DMS114 treated with DMSO at 0.1 percent for 48 hours (cell line): ENCODE measurements around the gene SLC16A6.
"Not testable (repeated sequence)": the region's sequence is repeated elsewhere in the genome, so short reads cannot be mapped to it uniquely, and the experiment has no call there.

Source experiments
- DNase-seq: peaks from one replicate; lab custom pipeline; 2025; ENCODE audit not compliant: unreplicated experiment; lab: John Stamatoyannopoulos, UW

Gene SLC16A6

GRCh38 chr17:68290955-68291835 lies at the start of gene SLC16A6, which contains the start of gene ARSG:
SLC16A6 (minus strand) TSS chr17:68291127; CDS start chr17:68278320, 12,807 bp downstream.
ARSG (plus strand) TSS chr17:68291495; CDS start chr17:68307494, 15,999 bp downstream.
- DNase-seq: peak; percentile 58

- DNase-seq: no peak
Observed at GRCh38 chr17:68334393-68334792, 43.5 kb upstream of the SLC16A6 start.

GRCh38 chr17:68331932-68332331 lies 41.0 kb upstream of the SLC16A6 start:
- DNase-seq: not testable (repeated sequence)

- no peak for DNase-seq
Observed at GRCh38 chr17:68329331-68329730, 38.4 kb upstream of the SLC16A6 start.

- no peak for DNase-seq
Observed at GRCh38 chr17:68328676-68329075, 37.7 kb upstream of the SLC16A6 start.

GRCh38 chr17:68327823-68328557 lies 37.1 kb upstream of the SLC16A6 start:
- no peak for DNase-seq

GRCh38 chr17:68326681-68327080 lies 35.8 kb upstream of the SLC16A6 start:
- DNase-seq: no peak

- DNase-seq: no peak
Observed at GRCh38 chr17:68325961-68326360, 35.0 kb upstream of the SLC16A6 start.

GRCh38 chr17:68324654-68325336 lies 33.9 kb upstream of the SLC16A6 start:
- no peak for DNase-seq

GRCh38 chr17:68324114-68324513 lies 33.2 kb upstream of the SLC16A6 start:
- DNase-seq: no peak

GRCh38 chr17:68322630-68323029 lies 31.7 kb upstream of the SLC16A6 start:
- DNase-seq: no peak

GRCh38 chr17:68321556-68321954 lies 30.6 kb upstream of the SLC16A6 start:
- no peak for DNase-seq

- DNase-seq: no peak
Observed at GRCh38 chr17:68320943-68321555, 30.1 kb upstream of the SLC16A6 start.

- no peak for DNase-seq
Observed at GRCh38 chr17:68320311-68320865, 29.5 kb upstream of the SLC16A6 start.

- no peak for DNase-seq
Observed at GRCh38 chr17:68319410-68320162, 28.7 kb upstream of the SLC16A6 start.

GRCh38 chr17:68318103-68318991 lies 27.4 kb upstream of the SLC16A6 start:
- DNase-seq: no peak

GRCh38 chr17:68317458-68317857 lies 26.5 kb upstream of the SLC16A6 start:
- DNase-seq: no peak

GRCh38 chr17:68315930-68316329 lies 25.0 kb upstream of the SLC16A6 start:
- no peak for DNase-seq
